Bronchial epithelial cell (primary cell): ENCODE measurements around the gene LRFN2. TPM values are rescaled to one million over a fixed set of nuclear protein-coding genes. Genes with fewer than 3 reads are reported as not detected.

Experiments used
- DNase-seq: peaks from one replicate; pipeline ENCODE4 v3.0.0-alpha.2; 2010; ENCODE audit warnings: low read depth
- FAIRE-seq: peaks from 2 replicates; lab custom pipeline; 2011; peaks lifted over from hg19 to GRCh38; lab: Jason Lieb, UNC
- H3K27me3 ChIP-seq: 2 replicates; pipeline ENCODE4 v1.5.1; 2011; ENCODE audit warnings: low read length; ENCODE audit not compliant: control insufficient read depth, insufficient read depth
- H3K36me3 ChIP-seq: 2 replicates; pipeline ENCODE4 v1.5.1; 2011; ENCODE audit warnings: low read length; ENCODE audit not compliant: control insufficient read depth, insufficient read depth
- H3K4me3 ChIP-seq: 2 replicates; pipeline ENCODE4 v1.5.1; 2011; ENCODE audit warnings: mild to moderate bottlenecking, low read depth, low read length, control low read depth
- total RNA-seq: library from RNA; depleted of rRNA; stranded (reverse); fragments of >200 nt; gene quantifications from 2 replicates; pipeline ENCODE4 v1.2.1, GENCODE V29; 2014
- TF ChIP-seq, protein P1 (sequence below): IDR thresholded peaks from 2 replicates; pipeline ENCODE4 v1.5.1; 2011; ENCODE audit warnings: mild to moderate bottlenecking, moderate library complexity, low read length, control low read depth, inconsistent platforms; ENCODE audit not compliant: insufficient read depth, severe bottlenecking

Gene LRFN2
- not detected in 2 replicates for total RNA-seq

DNA sequence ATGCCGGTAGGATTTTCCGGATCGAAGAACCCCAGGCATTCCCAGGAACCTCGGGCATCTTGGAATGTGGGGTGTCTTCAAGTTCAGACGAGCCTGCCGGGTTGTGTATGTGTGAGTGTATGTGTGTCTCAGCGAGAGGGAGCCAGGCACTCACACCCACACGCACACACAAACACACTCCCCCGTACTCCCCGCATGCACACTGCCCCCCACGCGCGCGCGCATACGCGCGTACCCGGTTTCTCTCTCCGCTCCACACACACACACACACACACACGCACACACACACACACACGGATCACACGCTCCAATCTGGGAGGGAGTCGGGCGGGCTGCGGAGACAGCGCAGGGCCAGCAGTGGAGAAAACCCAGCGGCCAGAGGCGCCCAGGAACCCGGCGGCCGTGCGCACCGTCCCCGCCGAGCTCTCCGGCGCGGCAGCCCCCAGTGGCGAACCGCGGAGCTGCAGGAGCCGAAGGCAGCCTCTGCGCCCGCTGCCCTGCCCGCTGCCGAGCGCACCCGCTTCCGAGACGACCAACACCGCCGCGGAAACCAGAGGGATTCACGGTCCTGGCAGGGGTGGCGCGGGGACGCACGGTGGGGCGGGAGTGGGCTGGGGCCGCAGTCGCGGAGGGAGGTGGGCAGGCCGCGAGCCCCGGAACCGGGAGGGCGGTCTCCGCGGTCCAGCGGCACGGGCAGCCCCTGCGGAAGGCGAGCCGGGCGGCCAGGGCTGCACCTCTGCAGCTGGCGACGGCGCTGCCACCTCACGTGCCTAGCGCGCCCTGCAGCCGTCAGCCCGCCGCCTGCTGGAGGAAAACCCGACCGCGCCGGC, at the start of gene LRFN2:
Gene LRFN2 (minus strand): TSS at position 125 of the 830 bp plus-strand sequence.
- H3K36me3 ChIP-seq: no peaks in the 10 kb centered on the region
- peaks cover 34% of the 10 kb centered on the region for H3K27me3 ChIP-seq
- peak within 1 kb of the TSS; percentile 8 for H3K4me3 ChIP-seq
- DNase-seq: peak; percentile 29
- no peak for FAIRE-seq
- TF ChIP-seq, protein P1, sequence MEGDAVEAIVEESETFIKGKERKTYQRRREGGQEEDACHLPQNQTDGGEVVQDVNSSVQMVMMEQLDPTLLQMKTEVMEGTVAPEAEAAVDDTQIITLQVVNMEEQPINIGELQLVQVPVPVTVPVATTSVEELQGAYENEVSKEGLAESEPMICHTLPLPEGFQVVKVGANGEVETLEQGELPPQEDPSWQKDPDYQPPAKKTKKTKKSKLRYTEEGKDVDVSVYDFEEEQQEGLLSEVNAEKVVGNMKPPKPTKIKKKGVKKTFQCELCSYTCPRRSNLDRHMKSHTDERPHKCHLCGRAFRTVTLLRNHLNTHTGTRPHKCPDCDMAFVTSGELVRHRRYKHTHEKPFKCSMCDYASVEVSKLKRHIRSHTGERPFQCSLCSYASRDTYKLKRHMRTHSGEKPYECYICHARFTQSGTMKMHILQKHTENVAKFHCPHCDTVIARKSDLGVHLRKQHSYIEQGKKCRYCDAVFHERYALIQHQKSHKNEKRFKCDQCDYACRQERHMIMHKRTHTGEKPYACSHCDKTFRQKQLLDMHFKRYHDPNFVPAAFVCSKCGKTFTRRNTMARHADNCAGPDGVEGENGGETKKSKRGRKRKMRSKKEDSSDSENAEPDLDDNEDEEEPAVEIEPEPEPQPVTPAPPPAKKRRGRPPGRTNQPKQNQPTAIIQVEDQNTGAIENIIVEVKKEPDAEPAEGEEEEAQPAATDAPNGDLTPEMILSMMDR: peak; percentile 69

DNA sequence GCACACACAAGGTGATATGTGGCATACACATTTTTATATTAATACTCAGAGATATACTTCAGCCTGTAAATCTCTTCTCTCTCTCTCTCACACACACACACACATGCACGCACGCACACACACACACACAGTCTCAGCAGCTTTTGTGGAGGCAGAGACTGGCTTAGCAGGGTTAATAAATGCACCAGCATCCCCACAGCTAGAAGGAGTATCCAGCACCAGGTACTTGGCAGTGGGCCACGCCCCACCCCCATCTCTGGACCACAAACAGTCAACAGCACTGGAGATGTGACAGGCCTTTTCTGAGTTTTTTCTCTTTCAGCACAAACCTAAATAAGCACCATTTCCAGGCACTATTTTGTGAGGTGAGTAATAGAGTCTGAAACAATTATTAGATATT, 47.3 kb upstream of the LRFN2 start:
- H3K4me3 ChIP-seq: no peak overlapping the region
- TF ChIP-seq, protein P1: no peak
- H3K36me3 ChIP-seq: no peaks in the 10 kb centered on the region
- FAIRE-seq: no peak
- no peak for DNase-seq
- H3K27me3 ChIP-seq: no peaks in the 10 kb centered on the region

DNA sequence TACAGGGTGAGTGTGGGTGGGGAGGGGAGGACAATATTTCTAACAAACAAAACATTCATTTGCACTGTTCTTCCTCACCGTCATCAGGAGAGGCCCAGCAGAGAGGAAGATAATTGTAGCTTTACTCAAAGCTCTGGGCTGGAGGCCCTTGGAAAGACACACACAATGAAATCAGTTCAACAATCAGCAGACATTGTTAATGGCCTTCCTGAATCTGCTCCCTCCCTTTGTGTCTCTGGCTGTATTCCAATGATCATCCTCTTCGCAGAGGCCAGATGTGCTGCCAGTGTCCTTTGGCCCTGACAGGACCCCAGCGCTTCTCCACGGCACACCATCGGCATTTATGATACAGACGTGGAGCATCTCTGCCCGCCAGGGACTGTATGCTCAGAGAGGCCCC, 44.6 kb upstream of the LRFN2 start:
- H3K4me3 ChIP-seq: no peak overlapping the region
- DNase-seq (no peak), FAIRE-seq (no peak)
- TF ChIP-seq, protein P1: no peak
- no peaks in the 10 kb centered on the region for H3K27me3 ChIP-seq
- no peaks in the 10 kb centered on the region for H3K36me3 ChIP-seq

DNA sequence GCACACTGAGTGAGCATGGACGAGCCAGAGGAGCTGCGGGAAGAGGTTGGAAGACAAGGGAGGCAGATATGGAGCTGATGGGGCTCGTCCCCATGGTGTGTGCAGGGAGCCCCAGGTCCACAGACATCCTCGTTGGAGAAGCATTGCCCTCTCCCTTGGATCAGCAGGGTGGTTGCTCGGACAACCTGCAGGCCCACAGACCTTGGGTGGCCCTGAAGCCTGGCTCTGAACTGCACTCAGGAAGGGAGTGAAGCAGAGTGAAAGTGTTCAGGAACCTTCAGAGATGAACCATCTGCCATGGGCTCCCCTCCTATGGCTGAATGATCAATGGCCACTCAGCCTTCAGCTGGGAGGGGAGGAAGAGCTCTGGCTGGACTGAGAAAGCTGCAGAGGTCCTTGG, 43.3 kb upstream of the LRFN2 start:
- no peaks in the 10 kb centered on the region for H3K27me3 ChIP-seq
- no peaks in the 10 kb centered on the region for H3K36me3 ChIP-seq
- no peak overlapping the region for H3K4me3 ChIP-seq
- TF ChIP-seq, protein P1: no peak
- no peak for FAIRE-seq
- DNase-seq: no peak

DNA sequence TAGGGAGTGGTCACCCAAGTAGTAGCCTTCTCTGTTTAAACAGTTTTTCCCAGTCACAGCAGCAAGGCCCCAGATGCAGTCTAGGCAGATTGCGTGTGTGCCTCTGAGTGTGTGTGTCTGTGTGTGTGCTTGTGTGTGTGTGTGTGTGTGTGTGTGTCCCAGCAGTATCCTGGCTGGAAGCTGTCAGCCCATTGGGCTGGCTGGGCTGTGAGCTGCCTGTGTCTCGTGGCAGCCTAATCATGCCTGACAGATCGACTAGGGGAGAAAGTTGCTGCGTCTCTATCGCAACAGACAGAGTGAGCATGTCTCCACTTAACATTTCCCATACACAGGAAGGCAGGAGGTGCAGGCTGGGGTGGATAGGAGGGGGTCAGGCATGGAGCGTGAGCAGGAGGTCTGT, 42.9 kb upstream of the LRFN2 start:
- no peak for DNase-seq
- Histone ChIP-seq H3K4me3 (no peak overlapping the region), H3K36me3 (no peaks in the 10 kb centered on the region), H3K27me3 (no peaks in the 10 kb centered on the region)
- TF ChIP-seq, protein P1: no peak
- FAIRE-seq: no peak
